ENCODE data around the gene ARHGAP30. TPM values are rescaled to one million over a fixed set of nuclear protein-coding genes. Genes with fewer than 3 reads are reported as not detected.
A peak's percentile ranks its signal among the peaks of the same experiment; 100 is the strongest.

The ARHGAP30 gene
- total and polyA plus RNA-seq, 2 experiments from 2014 or later = 0.21 TPM; not detected in 1

DNA sequence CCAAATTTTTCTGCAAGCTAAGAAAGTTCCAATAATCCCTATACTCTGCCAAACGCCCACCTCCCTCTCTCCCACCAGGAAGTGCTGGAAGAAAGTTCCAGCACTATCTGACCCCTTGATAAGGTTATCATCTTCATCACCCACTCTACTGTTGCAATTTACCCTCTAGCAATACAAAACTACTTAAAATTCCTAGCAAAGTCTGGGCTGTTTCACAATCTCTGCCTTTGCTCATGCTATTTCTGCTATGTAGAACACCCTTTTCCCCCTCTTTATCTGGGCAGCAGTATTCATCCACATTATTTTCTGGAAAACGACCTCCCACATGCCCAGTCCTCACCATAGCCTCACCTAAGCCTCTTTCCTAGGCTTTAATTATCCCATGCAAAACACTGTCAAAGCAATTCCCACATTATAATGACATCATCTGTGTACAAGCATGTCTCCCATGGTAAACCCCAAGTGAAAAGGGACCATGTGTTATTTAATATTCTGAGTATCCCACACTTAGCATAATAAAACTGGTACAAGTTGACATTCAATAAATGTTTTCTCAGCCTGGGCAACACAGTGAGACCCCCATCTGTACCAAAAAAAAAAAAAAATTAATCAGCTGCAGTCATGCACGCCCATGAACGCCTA is 60.7 kb downstream of the ARHGAP30 start:
- H3K9ac ChIP-seq = no peak overlapping the region
- WGBS, 2 experiments (ENCODE audit: low coverage in 1 of 2, low lambda C conversion rate in 2 of 2, missing lambda C conversion rate in 2 of 2) = 49 to 56% methylated on average over 4 of the region's 4 CpGs
- no peaks in the 10 kb centered on the region for H4K20me1 ChIP-seq (ENCODE audit: insufficient read depth)
- no peak overlapping the region for H2AFZ ChIP-seq
- H3F3A ChIP-seq (ENCODE audit: insufficient read depth) = no peaks in the 10 kb centered on the region
- no peaks in the 10 kb centered on the region for H3K9me2 ChIP-seq (ENCODE audit: insufficient read depth)
- peaks cover 22% of the 10 kb centered on the region for H3K4me1 ChIP-seq (ENCODE audit: insufficient read depth)
- no peaks in the 10 kb centered on the region for H3K9me3 ChIP-seq (ENCODE audit: low read depth)
- no peaks in the 10 kb centered on the region for H3K27me3 ChIP-seq (replicated peaks; ENCODE audit: insufficient read depth)
- H3K27ac ChIP-seq = no peak overlapping the region
- no peaks in the 10 kb centered on the region for H3K36me3 ChIP-seq (ENCODE audit: low read depth)
- H3K4me3 ChIP-seq = no peak overlapping the region
- peak; percentile 50 for DNase-seq
- in situ Hi-C loops (cut with MboI) = no loop called here
- H3K4me2 ChIP-seq (ENCODE audit: unreplicated experiment) = no peak overlapping the region
- no peak for TF ChIP-seq EZH2 (IDR thresholded peaks at IDR 0.05; ENCODE audit: insufficient read depth, poor library complexity, severe bottlenecking)
- TF ChIP-seq EZH2phosphoT487 (IDR thresholded peaks at IDR 0.05; ENCODE audit: insufficient read depth, low read depth) = no peak
- H3K79me2 ChIP-seq (ENCODE audit: insufficient read depth) = no peaks in the 10 kb centered on the region

DNA sequence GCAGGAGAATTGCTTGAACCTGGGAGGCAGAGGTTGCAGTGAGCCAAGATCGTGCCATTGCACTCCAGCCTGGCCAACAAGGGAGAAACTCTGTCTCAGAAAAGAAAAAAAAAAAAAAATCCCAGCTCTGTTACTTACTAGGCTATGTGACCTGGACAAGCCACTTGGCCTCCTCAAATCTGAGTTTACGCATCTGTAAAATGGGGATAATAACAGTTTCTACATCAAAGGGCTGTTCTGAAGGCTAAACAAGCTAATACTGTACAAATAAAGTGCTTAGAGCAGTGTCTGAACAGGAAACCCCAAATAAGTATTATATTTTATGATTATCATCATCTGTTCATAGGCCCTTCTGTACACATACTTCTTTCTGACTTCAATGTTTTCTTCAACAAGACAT is 62.3 kb downstream of the ARHGAP30 start:
- H3F3A ChIP-seq (ENCODE audit: insufficient read depth) = no peaks in the 10 kb centered on the region
- H3K9ac ChIP-seq = no peak overlapping the region
- no peak overlapping the region for H2AFZ ChIP-seq
- H3K4me2 ChIP-seq (ENCODE audit: unreplicated experiment) = no peak overlapping the region
- no peaks in the 10 kb centered on the region for H4K20me1 ChIP-seq (ENCODE audit: insufficient read depth)
- no peaks in the 10 kb centered on the region for H3K9me3 ChIP-seq (ENCODE audit: low read depth)
- no peaks in the 10 kb centered on the region for H3K36me3 ChIP-seq (ENCODE audit: low read depth)
- H3K4me1 ChIP-seq (ENCODE audit: insufficient read depth) = peaks cover 9% of the 10 kb centered on the region; the same call in 1 of the 2 replicates
- no peaks in the 10 kb centered on the region for H3K9me2 ChIP-seq (ENCODE audit: insufficient read depth)
- in situ Hi-C loops (cut with MboI) = no loop called here
- H3K27ac ChIP-seq = no peak overlapping the region
- 64 to 75% methylated on average over 2 of the region's 2 CpGs for WGBS, 2 experiments (ENCODE audit: low coverage in 1 of 2, low lambda C conversion rate in 2 of 2, missing lambda C conversion rate in 2 of 2)
- no peaks in the 10 kb centered on the region for H3K27me3 ChIP-seq (replicated peaks; ENCODE audit: insufficient read depth)
- H3K79me2 ChIP-seq (ENCODE audit: insufficient read depth) = no peaks in the 10 kb centered on the region
- no peak overlapping the region for H3K4me3 ChIP-seq
- no peak for DNase-seq
- TF ChIP-seq EZH2 (IDR thresholded peaks at IDR 0.05; ENCODE audit: insufficient read depth, poor library complexity, severe bottlenecking) = no peak
- TF ChIP-seq EZH2phosphoT487 (IDR thresholded peaks at IDR 0.05; ENCODE audit: insufficient read depth, low read depth) = no peak

DNA sequence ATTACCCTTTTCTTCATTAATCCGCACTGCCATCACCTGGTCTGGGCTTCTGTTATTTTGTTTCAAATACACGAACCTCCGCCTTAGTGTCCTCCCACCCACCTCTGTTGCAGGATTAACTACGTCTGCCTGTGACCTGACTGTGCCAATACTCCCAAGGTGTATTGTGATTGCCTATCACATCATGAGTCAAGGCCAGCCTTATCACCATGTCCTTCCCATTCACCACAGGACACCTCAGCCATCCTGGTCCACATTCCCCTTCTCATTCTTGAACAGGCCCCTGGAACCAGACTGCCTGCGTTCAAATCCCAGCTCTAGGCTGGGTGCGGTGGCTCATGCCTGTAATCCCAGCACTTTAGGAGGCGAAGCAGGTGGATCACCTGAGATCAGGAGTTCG is 63.1 kb downstream of the ARHGAP30 start:
- H2AFZ ChIP-seq = no peak overlapping the region
- H3K9ac ChIP-seq = no peak overlapping the region
- no peaks in the 10 kb centered on the region for H3K9me3 ChIP-seq (ENCODE audit: low read depth)
- H3K4me2 ChIP-seq (ENCODE audit: unreplicated experiment) = no peak overlapping the region
- in situ Hi-C loops (cut with MboI) = no loop called here
- 79 to 85% methylated on average over 8 of the region's 8 CpGs for WGBS, 2 experiments (ENCODE audit: low coverage in 1 of 2, low lambda C conversion rate in 2 of 2, missing lambda C conversion rate in 2 of 2)
- H3K4me3 ChIP-seq = no peak overlapping the region
- no peaks in the 10 kb centered on the region for H3K36me3 ChIP-seq (ENCODE audit: low read depth)
- DNase-seq = no peak
- peaks cover 9% of the 10 kb centered on the region; the same call in 1 of the 2 replicates for H3K4me1 ChIP-seq (ENCODE audit: insufficient read depth)
- H4K20me1 ChIP-seq (ENCODE audit: insufficient read depth) = no peaks in the 10 kb centered on the region
- H3K9me2 ChIP-seq (ENCODE audit: insufficient read depth) = no peaks in the 10 kb centered on the region
- no peak overlapping the region for H3K27ac ChIP-seq
- H3F3A ChIP-seq (ENCODE audit: insufficient read depth) = no peaks in the 10 kb centered on the region
- H3K27me3 ChIP-seq (replicated peaks; ENCODE audit: insufficient read depth) = no peaks in the 10 kb centered on the region
- TF ChIP-seq EZH2 (IDR thresholded peaks at IDR 0.05; ENCODE audit: insufficient read depth, poor library complexity, severe bottlenecking) (no peak), EZH2phosphoT487 (IDR thresholded peaks at IDR 0.05; ENCODE audit: insufficient read depth, low read depth) (no peak)
- no peaks in the 10 kb centered on the region for H3K79me2 ChIP-seq (ENCODE audit: insufficient read depth)

DNA sequence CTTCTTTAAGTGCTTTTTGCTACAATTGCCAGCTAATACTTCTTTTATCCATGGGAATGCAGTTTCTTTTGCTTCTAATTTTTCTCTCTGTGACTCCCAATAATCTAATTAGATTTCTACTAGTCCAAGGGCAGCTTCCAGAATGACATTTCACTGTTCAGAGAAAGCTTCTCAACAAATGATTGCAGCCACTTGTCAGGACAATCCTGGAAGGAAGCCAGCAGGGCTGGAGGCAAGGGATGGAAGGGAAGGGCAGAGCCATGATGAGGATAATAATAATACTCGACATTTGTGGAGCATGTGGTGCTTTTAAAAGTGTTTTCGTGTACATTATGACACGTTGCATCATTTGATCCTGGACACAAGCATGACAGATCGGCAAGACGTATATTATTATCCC is 68.2 kb downstream of the ARHGAP30 start:
- Histone ChIP-seq H3K4me1 (ENCODE audit: insufficient read depth) (no peaks in the 10 kb centered on the region), H3K27me3 (replicated peaks; ENCODE audit: insufficient read depth) (no peaks in the 10 kb centered on the region), H3K9me2 (ENCODE audit: insufficient read depth) (no peaks in the 10 kb centered on the region), H3K36me3 (ENCODE audit: low read depth) (no peaks in the 10 kb centered on the region), H3F3A (ENCODE audit: insufficient read depth) (peaks cover 6% of the 10 kb centered on the region; the same call in 1 of the 2 replicates), H4K20me1 (ENCODE audit: insufficient read depth) (no peaks in the 10 kb centered on the region), H2AFZ (no peak overlapping the region), H3K4me3 (no peak overlapping the region), H3K9me3 (ENCODE audit: low read depth) (no peaks in the 10 kb centered on the region), H3K9ac (no peak overlapping the region), H3K79me2 (ENCODE audit: insufficient read depth) (no peaks in the 10 kb centered on the region), H3K27ac (no peak overlapping the region), H3K4me2 (ENCODE audit: unreplicated experiment) (no peak overlapping the region)
- 9 to 18% methylated on average over 5 of the region's 5 CpGs for whole genome bisulfite sequencing, 2 experiments (ENCODE audit: low coverage in 1 of 2, low lambda C conversion rate in 2 of 2, missing lambda C conversion rate in 2 of 2)
- in situ Hi-C loops (cut with MboI) = no loop called here
- DNase-seq = peak; percentile 23
- no peak for TF ChIP-seq EZH2phosphoT487 (IDR thresholded peaks at IDR 0.05; ENCODE audit: insufficient read depth, low read depth)
- no peak for TF ChIP-seq EZH2 (IDR thresholded peaks at IDR 0.05; ENCODE audit: insufficient read depth, poor library complexity, severe bottlenecking)
